ENCODE results near the gene ICE1. TPM values are rescaled to one million over a fixed set of nuclear protein-coding genes. Genes with fewer than 3 reads are reported as not detected.

Gene ICE1
- total RNA-seq, 1 experiment from 2014 or later: 38.3 TPM

DNA sequence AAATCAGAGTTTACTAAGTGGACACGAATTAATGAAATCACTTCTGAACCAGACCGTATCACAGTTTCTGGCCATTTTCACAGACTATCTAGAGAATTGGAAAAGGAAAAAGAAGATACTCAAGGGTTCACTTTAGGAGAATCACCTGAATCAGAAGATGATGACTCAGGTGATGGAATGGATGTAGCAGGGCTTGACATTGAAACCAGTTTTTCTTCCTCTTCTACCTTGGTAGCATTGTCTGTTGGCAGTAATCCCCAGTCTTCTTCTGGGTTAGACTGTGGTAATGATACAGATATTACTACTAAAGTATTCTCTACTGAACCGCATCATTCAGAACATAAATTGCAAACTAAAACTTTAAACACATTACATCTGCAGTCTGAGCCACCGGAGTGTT, 38.5 kb downstream of the ICE1 start:
- no peaks in the 10 kb centered on the region for H3K27me3 ChIP-seq (ENCODE audit: control insufficient read depth, insufficient read depth, low read length)
- H3K27ac ChIP-seq (ENCODE audit: low read length): no peak overlapping the region
- CTCF ChIA-PET: no interaction called here
- TF ChIP-seq TCF7L2 (IDR thresholded peaks at IDR 0.05; ENCODE audit: low read depth, low read length): no peak
- TF ChIP-seq, protein P1, sequence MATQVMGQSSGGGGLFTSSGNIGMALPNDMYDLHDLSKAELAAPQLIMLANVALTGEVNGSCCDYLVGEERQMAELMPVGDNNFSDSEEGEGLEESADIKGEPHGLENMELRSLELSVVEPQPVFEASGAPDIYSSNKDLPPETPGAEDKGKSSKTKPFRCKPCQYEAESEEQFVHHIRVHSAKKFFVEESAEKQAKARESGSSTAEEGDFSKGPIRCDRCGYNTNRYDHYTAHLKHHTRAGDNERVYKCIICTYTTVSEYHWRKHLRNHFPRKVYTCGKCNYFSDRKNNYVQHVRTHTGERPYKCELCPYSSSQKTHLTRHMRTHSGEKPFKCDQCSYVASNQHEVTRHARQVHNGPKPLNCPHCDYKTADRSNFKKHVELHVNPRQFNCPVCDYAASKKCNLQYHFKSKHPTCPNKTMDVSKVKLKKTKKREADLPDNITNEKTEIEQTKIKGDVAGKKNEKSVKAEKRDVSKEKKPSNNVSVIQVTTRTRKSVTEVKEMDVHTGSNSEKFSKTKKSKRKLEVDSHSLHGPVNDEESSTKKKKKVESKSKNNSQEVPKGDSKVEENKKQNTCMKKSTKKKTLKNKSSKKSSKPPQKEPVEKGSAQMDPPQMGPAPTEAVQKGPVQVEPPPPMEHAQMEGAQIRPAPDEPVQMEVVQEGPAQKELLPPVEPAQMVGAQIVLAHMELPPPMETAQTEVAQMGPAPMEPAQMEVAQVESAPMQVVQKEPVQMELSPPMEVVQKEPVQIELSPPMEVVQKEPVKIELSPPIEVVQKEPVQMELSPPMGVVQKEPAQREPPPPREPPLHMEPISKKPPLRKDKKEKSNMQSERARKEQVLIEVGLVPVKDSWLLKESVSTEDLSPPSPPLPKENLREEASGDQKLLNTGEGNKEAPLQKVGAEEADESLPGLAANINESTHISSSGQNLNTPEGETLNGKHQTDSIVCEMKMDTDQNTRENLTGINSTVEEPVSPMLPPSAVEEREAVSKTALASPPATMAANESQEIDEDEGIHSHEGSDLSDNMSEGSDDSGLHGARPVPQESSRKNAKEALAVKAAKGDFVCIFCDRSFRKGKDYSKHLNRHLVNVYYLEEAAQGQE (IDR thresholded peaks at IDR 0.05; ENCODE audit: insufficient read depth in 1 of 2, low read depth in 2 of 2, low read length in 1 of 2): no peak
- no peak for TF ChIP-seq SIN3A (IDR thresholded peaks at IDR 0.05; ENCODE audit: borderline replicate concordance, insufficient read depth, low read depth, low read length)
- TF ChIP-seq, protein P2, sequence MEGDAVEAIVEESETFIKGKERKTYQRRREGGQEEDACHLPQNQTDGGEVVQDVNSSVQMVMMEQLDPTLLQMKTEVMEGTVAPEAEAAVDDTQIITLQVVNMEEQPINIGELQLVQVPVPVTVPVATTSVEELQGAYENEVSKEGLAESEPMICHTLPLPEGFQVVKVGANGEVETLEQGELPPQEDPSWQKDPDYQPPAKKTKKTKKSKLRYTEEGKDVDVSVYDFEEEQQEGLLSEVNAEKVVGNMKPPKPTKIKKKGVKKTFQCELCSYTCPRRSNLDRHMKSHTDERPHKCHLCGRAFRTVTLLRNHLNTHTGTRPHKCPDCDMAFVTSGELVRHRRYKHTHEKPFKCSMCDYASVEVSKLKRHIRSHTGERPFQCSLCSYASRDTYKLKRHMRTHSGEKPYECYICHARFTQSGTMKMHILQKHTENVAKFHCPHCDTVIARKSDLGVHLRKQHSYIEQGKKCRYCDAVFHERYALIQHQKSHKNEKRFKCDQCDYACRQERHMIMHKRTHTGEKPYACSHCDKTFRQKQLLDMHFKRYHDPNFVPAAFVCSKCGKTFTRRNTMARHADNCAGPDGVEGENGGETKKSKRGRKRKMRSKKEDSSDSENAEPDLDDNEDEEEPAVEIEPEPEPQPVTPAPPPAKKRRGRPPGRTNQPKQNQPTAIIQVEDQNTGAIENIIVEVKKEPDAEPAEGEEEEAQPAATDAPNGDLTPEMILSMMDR (IDR thresholded peaks at IDR 0.05): no peak
- no peak for TF ChIP-seq POLR2AphosphoS5 (IDR thresholded peaks at IDR 0.05; ENCODE audit: low read depth, low read length)
- no TSS peak for BruUV-seq (replicated peaks)
- no peaks in the 10 kb centered on the region for H3K4me1 ChIP-seq (ENCODE audit: control insufficient read depth, insufficient read depth, low read length)
- POLR2A ChIA-PET: no interaction called here
- no peaks in the 10 kb centered on the region for H3K9me3 ChIP-seq (ENCODE audit: control insufficient read depth, insufficient read depth, low read depth, low read length)
- peaks cover 35% of the 10 kb centered on the region for H3K36me3 ChIP-seq (ENCODE audit: control insufficient read depth, insufficient read depth, low read length)
- no peak overlapping the region for H3K4me3 ChIP-seq (ENCODE audit: low read depth in 2 of 2, low read length in 2 of 2)
- intact Hi-C loops (cut with micrococcal nuclease; ENCODE audit: unreplicated experiment): no loop called here
- in situ Hi-C loops (cut with HindIII; ENCODE audit: low pct_unique_long_range_greater_than_20kb, low sequenced_read_pairs): no loop called here
- DNase-seq (ENCODE audit: low read depth, low spot score) (no peak), ATAC-seq (no peak)

DNA sequence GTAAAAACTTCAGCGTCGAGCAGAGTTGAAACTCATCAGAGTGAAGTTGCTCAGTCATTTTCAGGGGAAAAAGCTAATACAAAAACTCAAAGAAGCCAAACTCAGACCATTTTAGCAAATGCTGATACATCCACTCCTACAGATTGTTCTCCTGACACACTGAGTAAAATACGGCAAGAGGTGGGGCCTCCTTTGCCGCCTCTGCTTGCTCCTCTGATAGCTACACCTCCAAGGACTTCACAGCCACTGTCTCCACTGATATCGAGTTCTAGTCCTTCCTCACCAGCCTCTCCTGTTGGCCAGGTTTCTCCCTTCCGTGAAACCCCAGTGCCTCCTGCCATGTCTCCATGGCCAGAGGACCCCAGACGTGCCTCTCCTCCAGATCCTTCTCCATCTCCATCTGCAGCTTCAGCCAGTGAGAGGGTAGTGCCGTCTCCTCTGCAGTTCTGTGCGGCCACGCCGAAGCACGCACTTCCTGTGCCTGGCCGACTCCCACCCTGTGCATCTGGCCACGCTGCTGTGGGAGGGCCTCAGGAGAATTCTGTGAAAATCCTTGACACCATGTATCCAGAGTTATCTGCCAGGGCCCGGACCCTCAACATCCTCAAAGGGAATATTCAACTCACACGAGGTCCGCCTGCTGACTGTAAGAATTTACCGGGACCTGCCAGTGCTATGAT, 41.7 kb downstream of the ICE1 start:
- no peak overlapping the region for H3K27ac ChIP-seq (ENCODE audit: low read length)
- CTCF ChIA-PET: no interaction called here
- TF ChIP-seq POLR2AphosphoS5 (IDR thresholded peaks at IDR 0.05; ENCODE audit: low read depth, low read length) (no peak), TCF7L2 (IDR thresholded peaks at IDR 0.05; ENCODE audit: low read depth, low read length) (no peak), SIN3A (IDR thresholded peaks at IDR 0.05; ENCODE audit: borderline replicate concordance, insufficient read depth, low read depth, low read length) (no peak)
- TF ChIP-seq, protein P2 (IDR thresholded peaks at IDR 0.05): no peak
- TF ChIP-seq, protein P1 (IDR thresholded peaks at IDR 0.05; ENCODE audit: insufficient read depth in 1 of 2, low read depth in 2 of 2, low read length in 1 of 2): no peak
- no peaks in the 10 kb centered on the region for H3K9me3 ChIP-seq (ENCODE audit: control insufficient read depth, insufficient read depth, low read depth, low read length)
- H3K4me1 ChIP-seq (ENCODE audit: control insufficient read depth, insufficient read depth, low read length): no peaks in the 10 kb centered on the region
- H3K36me3 ChIP-seq (ENCODE audit: control insufficient read depth, insufficient read depth, low read length): peaks cover 36% of the 10 kb centered on the region
- ATAC-seq (no peak), DNase-seq (ENCODE audit: low read depth, low spot score) (no peak)
- in situ Hi-C loops (cut with HindIII; ENCODE audit: low pct_unique_long_range_greater_than_20kb, low sequenced_read_pairs) (no loop called here), intact Hi-C loops (cut with micrococcal nuclease; ENCODE audit: unreplicated experiment) (no loop called here)
- H3K27me3 ChIP-seq (ENCODE audit: control insufficient read depth, insufficient read depth, low read length): no peaks in the 10 kb centered on the region
- no peak overlapping the region for H3K4me3 ChIP-seq (ENCODE audit: low read depth in 2 of 2, low read length in 2 of 2)
- POLR2A ChIA-PET: no interaction called here
- BruUV-seq (replicated peaks): no TSS peak
